Peyer's patch (tissue), 4 donors: Measurements from ENCODE around the gene ANKS3. TPM values are rescaled to one million over a fixed set of nuclear protein-coding genes. Genes with fewer than 3 reads are reported as not detected.
A peak's percentile ranks its signal among the peaks of the same experiment; 100 is the strongest.
"Not testable (repeated sequence)": the region's sequence is repeated elsewhere in the genome, so short reads cannot be mapped to it uniquely, and the experiment has no call there.

Experiments
- DNase-seq, 3 donors: peaks; one replicate each; pipeline ENCODE4 v3.0.0-alpha.2; 2017 to 2019
- H3K27ac ChIP-seq, 4 donors: fragments of 200-600 bp; sonication (generic); one replicate each; pipeline ENCODE4 v1.5.1; 2016 to 2019
- H3K27me3 ChIP-seq, 2 donors: fragments of 200-600 bp; sonication (generic); one replicate each; pipeline ENCODE4 v1.5.1; 2019
- H3K36me3 ChIP-seq, 3 donors: fragments of 200-600 bp; sonication (generic); one replicate each; pipeline ENCODE4 v1.5.1; 2016 to 2019
- H3K4me1 ChIP-seq, 4 donors: fragments of 200-600 bp; sonication (generic); one replicate each; pipeline ENCODE4 v1.5.1; 2016 to 2019
- H3K4me3 ChIP-seq, 4 donors: fragments of 200-600 bp; sonication (generic); 1 replicate in 3 of 4; 2 replicates in 1 of 4; pipeline ENCODE4 v1.5.1; 2016 to 2019; ENCODE audit warnings: mild to moderate bottlenecking in 1 of 4
- H3K9me3 ChIP-seq, 4 donors: fragments of 200-600 bp; sonication (generic); one replicate each; pipeline ENCODE4 v1.5.1; 2016 to 2019; ENCODE audit warnings: mild to moderate bottlenecking in 1 of 4
- POLR2A ChIP-seq, 2 donors: fragments of 450-650 bp; IDR thresholded peaks; one replicate each; pipeline ENCODE4 v1.5.1; 2017; ENCODE audit warnings: antibody characterized with exemption in 2 of 2, mild to moderate bottlenecking in 2 of 2, moderate library complexity in 2 of 2
- total RNA-seq, 4 donors: library from RNA; depleted of rRNA; stranded (reverse); fragments of >200 nt; gene quantifications; one replicate each; pipeline ENCODE4 v1.1.0, GENCODE V29; 2016
- TF ChIP-seq, protein P1 (sequence below), 6 experiments: fragments of 450-650 bp in 4 of 6; fragments of 200-600 bp in 2 of 6; sonication (generic) in 1 of 6; IDR thresholded peaks; one replicate each; pipeline ENCODE4 v1.5.1; 2017 to 2019; ENCODE audit warnings: antibody characterized with exemption in 6 of 6, mild to moderate bottlenecking in 3 of 6, moderate library complexity in 1 of 6

Gene ANKS3
- total RNA-seq, 4 donors from 2014 or later = 20.8 to 42.9 (median 36.6) TPM

GRCh38 chr16:4743226-4743878 lies 9.3 kb upstream of the ANKS3 start:
- no peak overlapping the region for H3K27ac ChIP-seq
- no peaks in the 10 kb centered on the region for H3K27me3 ChIP-seq
- no peaks in the 10 kb centered on the region for H3K36me3 ChIP-seq
- H3K9me3 ChIP-seq = no peaks in the 10 kb centered on the region
- no peak for DNase-seq
- peak overlapping the region in 2 of 4 donors; percentile 8 to 38 for H3K4me3 ChIP-seq
- TF ChIP-seq, protein P1, sequence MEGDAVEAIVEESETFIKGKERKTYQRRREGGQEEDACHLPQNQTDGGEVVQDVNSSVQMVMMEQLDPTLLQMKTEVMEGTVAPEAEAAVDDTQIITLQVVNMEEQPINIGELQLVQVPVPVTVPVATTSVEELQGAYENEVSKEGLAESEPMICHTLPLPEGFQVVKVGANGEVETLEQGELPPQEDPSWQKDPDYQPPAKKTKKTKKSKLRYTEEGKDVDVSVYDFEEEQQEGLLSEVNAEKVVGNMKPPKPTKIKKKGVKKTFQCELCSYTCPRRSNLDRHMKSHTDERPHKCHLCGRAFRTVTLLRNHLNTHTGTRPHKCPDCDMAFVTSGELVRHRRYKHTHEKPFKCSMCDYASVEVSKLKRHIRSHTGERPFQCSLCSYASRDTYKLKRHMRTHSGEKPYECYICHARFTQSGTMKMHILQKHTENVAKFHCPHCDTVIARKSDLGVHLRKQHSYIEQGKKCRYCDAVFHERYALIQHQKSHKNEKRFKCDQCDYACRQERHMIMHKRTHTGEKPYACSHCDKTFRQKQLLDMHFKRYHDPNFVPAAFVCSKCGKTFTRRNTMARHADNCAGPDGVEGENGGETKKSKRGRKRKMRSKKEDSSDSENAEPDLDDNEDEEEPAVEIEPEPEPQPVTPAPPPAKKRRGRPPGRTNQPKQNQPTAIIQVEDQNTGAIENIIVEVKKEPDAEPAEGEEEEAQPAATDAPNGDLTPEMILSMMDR (IDR thresholded peaks at IDR 0.05) = no peak
- no peak for TF ChIP-seq POLR2A (IDR thresholded peaks at IDR 0.05)
- peaks cover 0 to 9% (median 0%) of the 10 kb centered on the region in 4 donors for H3K4me1 ChIP-seq

- not testable (repeated sequence) for H3K9me3 ChIP-seq, H3K4me1 ChIP-seq, H3K4me3 ChIP-seq, H3K27ac ChIP-seq, DNase-seq, H3K27me3 ChIP-seq, H3K36me3 ChIP-seq
These were observed 4.3 kb upstream of the ANKS3 start for GRCh38 chr16:4738370-4738769.

DNA sequence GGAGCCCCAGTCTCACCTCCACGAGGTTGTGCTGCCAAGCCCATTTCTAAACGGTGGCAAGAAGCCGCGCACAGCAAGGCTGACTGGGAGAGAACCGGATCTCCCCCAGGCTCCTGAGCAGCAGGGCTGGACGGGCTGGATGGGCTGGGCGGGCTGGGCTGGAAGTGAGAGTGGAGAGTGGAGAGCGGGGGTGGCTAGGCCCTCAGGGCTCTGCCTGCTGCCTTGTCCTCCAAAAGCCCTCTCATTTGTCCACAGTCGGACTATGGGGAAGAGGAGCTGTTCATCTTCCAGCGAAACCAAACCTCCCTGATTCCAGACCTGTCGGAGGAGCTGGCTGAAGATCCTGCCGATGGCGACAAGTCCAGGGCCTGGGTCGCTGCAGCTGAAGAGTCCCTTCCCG lies 3.5 kb upstream of the ANKS3 start:
- Histone ChIP-seq H3K4me3 (no peak overlapping the region), H3K9me3 (no peaks in the 10 kb centered on the region), H3K27ac (no peak overlapping the region), H3K27me3 (no peaks in the 10 kb centered on the region), H3K4me1 (peaks cover 0 to 15% (median 0%) of the 10 kb centered on the region in 4 donors), H3K36me3 (no peaks in the 10 kb centered on the region)
- no peak for DNase-seq
- no peak for TF ChIP-seq POLR2A (IDR thresholded peaks at IDR 0.05)
- TF ChIP-seq, protein P1 (IDR thresholded peaks at IDR 0.05) = no peak

DNA sequence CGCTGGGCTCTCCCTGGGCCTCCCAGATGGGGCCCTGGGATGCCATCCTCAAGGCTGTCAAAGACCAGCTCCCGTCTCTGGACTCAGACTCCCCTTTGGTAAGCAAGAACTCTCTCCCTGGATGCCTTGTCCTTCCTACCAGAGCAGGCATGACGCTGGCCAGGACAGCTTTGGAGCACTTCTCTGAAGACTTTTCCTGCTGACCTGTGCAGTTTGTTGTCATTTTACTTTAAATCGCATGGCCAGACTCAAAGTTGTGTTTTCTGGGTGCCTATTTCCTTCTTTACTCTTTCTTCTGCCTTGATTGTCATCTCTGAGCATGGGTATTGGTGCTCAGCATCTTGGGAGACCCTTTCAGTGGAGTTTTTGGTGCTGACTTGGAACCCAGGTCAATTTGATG lies 2.5 kb upstream of the ANKS3 start:
- H3K27me3 ChIP-seq = no peaks in the 10 kb centered on the region
- no peaks in the 10 kb centered on the region for H3K36me3 ChIP-seq
- no peaks in the 10 kb centered on the region for H3K9me3 ChIP-seq
- TF ChIP-seq, protein P1 (IDR thresholded peaks at IDR 0.05) = no peak
- TF ChIP-seq POLR2A (IDR thresholded peaks at IDR 0.05) = no peak
- no peak overlapping the region for H3K4me3 ChIP-seq
- DNase-seq = no peak
- peaks cover 0 to 15% (median 0%) of the 10 kb centered on the region in 4 donors for H3K4me1 ChIP-seq
- no peak overlapping the region for H3K27ac ChIP-seq

- peak; percentile 93 to 97 (median 97) for DNase-seq
- no peaks in the 10 kb centered on the region for H3K9me3 ChIP-seq
- H3K4me1 ChIP-seq = peaks cover 0 to 15% (median 0%) of the 10 kb centered on the region in 4 donors
- H3K27ac ChIP-seq = peak overlapping the region; percentile 59 to 80 (median 78)
- TF ChIP-seq, protein P1 (IDR thresholded peaks at IDR 0.05) = no peak
- TF ChIP-seq POLR2A (IDR thresholded peaks at IDR 0.05) = peak in 1 of 2 donors; percentile 15
- peaks cover 0 to 6% (median 0%) of the 10 kb centered on the region in 3 donors for H3K36me3 ChIP-seq
- no peaks in the 10 kb centered on the region for H3K27me3 ChIP-seq
- H3K4me3 ChIP-seq = peak overlapping the region; percentile 87 to 94 (median 90)
These were observed 862 bp upstream of the ANKS3 start for GRCh38 chr16:4734730-4735535.

DNA sequence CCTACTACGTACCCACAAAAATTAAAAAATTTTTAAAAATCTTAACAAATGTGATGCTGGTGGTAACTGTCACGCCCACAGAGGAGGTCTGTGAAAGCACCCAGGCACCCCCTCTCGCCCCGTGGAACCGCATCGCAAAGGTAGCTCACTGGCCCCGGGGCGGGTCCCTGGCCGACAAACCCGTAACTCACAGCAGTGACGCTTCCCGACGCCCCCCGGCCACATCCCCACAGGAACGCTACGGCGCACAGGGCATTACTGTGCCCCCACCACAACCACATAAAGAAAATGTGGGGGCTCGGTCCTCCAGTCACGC lies 366 bp downstream of the ANKS3 start:
- Histone ChIP-seq H3K9me3 (no peaks in the 10 kb centered on the region), H3K27ac (peak overlapping the region; percentile 59 to 80 (median 78)), H3K36me3 (peaks cover 0 to 17% (median 0%) of the 10 kb centered on the region in 3 donors), H3K27me3 (no peaks in the 10 kb centered on the region), H3K4me3 (peak overlapping the region; percentile 87 to 94 (median 90)), H3K4me1 (peaks cover 0 to 15% (median 0%) of the 10 kb centered on the region in 4 donors)
- peak in 1 of 3 donors; percentile 23 for DNase-seq
- TF ChIP-seq POLR2A (IDR thresholded peaks at IDR 0.05) = no peak
- TF ChIP-seq, protein P1 (IDR thresholded peaks at IDR 0.05) = no peak
